Kidney tubule cell (primary cell): ENCODE measurements around the gene DCT.

Experiments
- DNase-seq: peaks from one replicate; pipeline ENCODE4 v3.0.0-alpha.2; 2018; ENCODE audit warnings: low spot score

DCT gene

GRCh38 chr13:94395860-94396259 is 83.6 kb downstream of the DCT start:
- no peak for DNase-seq

- DNase-seq: no peak
Measured at GRCh38 chr13:94394723-94395122, 84.8 kb downstream of the DCT start.

- no peak for DNase-seq
Measured at GRCh38 chr13:94390881-94391280, 88.6 kb downstream of the DCT start.

GRCh38 chr13:94389604-94390351 is 89.7 kb downstream of the DCT start:
- DNase-seq: no peak

GRCh38 chr13:94387047-94387446 is 92.4 kb downstream of the DCT start:
- no peak for DNase-seq
